MCF 10A (cell line): Measurements from ENCODE around the gene CACNA2D4. TPM values are rescaled to one million over a fixed set of nuclear protein-coding genes. Genes with fewer than 3 reads are reported as not detected.

Experiments used
- BruUV-seq: library from RNA; stranded (reverse); fragments of 400-500 nt; replicated peaks from 2 replicates; lab custom pipeline; 2021; lab: Mats Ljungman, UMichigan
- CTCF ChIA-PET: fragments of 300-600 bp; sonication (Branson Sonifier 250); formaldehyde crosslinking; extraction: SDS; loops from one replicate; lab custom pipeline; 2021; ENCODE audit warnings: antibody characterized with exemption, inconsistent platforms; lab: Yijun Ruan, JAX
- POLR2A ChIA-PET: fragments of 300-600, 350-650 bp; sonication (Branson Sonifier 250); formaldehyde crosslinking; extraction: SDS; loops from one replicate; lab custom pipeline; 2020; ENCODE audit warnings: antibody characterized with exemption, inconsistent platforms; lab: Yijun Ruan, JAX
- DNase-seq: peaks from one replicate; pipeline ENCODE4 v3.0.0-alpha.2; 2018; ENCODE audit not compliant: unreplicated experiment
- H3K27ac Mint-ChIP-seq: one replicate; pipeline ENCODE4 v1.8.0; 2022; ENCODE audit warnings: mild to moderate bottlenecking, low read depth, mixed read lengths; ENCODE audit not compliant: unreplicated experiment
- H3K27me3 Mint-ChIP-seq: one replicate; pipeline ENCODE4 v1.8.0; 2022; ENCODE audit warnings: mixed read lengths; ENCODE audit not compliant: insufficient read depth, unreplicated experiment
- H3K36me3 Mint-ChIP-seq: one replicate; pipeline ENCODE4 v1.8.0; 2022; ENCODE audit warnings: mild to moderate bottlenecking, moderate library complexity, mixed read lengths; ENCODE audit not compliant: insufficient read depth, unreplicated experiment
- H3K4me1 Mint-ChIP-seq: one replicate; pipeline ENCODE4 v1.8.0; 2022; ENCODE audit warnings: mixed read lengths; ENCODE audit not compliant: insufficient read depth, unreplicated experiment
- H3K4me3 Mint-ChIP-seq: one replicate; pipeline ENCODE4 v1.8.0; 2022; ENCODE audit warnings: mild to moderate bottlenecking, moderate library complexity, mixed read lengths; ENCODE audit not compliant: unreplicated experiment
- H3K9me3 Mint-ChIP-seq: one replicate; pipeline ENCODE4 v1.8.0; 2022; ENCODE audit warnings: mixed read lengths; ENCODE audit not compliant: unreplicated experiment
- intact Hi-C: fragments of 100-400 bp; cut with micrococcal nuclease; formaldehyde crosslinking; loops from 2 replicates; pipeline ENCODE4 v1.14.1; 2022
- total RNA-seq: library from RNA; stranded (reverse); gene quantifications from 2 replicates; pipeline ENCODE4 v1.2.3, GENCODE V29; 2022
- TF ChIP-seq, protein P1 (sequence below): fragments of 200-600 bp; IDR thresholded peaks from one replicate; pipeline ENCODE4 v1.8.0; 2022; ENCODE audit warnings: antibody characterized with exemption, mild to moderate bottlenecking; ENCODE audit not compliant: unreplicated experiment

Gene CACNA2D4
- total RNA-seq, 1 experiment from 2014 or later, result not detected

DNA sequence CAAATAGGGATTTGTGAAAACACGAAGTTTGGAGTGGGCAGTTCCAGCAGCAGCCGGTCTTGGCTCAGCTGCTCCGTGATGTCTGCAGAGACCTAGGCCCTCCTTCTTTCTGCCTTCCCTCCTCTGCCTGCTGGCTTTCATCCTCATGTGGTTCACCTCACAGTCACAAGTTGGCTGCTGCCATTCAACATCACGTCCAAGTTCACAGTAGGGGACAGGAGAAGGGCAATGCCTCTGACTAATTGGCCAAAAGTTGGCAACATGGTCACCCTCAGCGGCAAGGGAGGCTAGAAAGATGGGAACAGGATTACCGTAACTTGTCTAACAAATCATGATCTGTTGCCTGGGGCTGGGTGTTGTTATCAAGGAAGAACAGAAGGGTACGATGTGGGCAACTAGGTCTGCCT is 7.8 kb upstream of the CACNA2D4 start:
- ChIA-PET POLR2A (no interaction called here), CTCF (interaction anchor here (0.6 to 4.5 kb wide), 2 partner anchors 14 to 135 kb away, joined by 3 to 30 read pairs; no protein-coding TSS in a partner anchor)
- Mint-ChIP-seq H3K27me3 (peaks cover 70% of the 10 kb centered on the region), H3K27ac (no peak overlapping the region), H3K4me1 (no peaks in the 10 kb centered on the region), H3K9me3 (no peaks in the 10 kb centered on the region), H3K36me3 (peaks cover 4% of the 10 kb centered on the region), H3K4me3 (no peak overlapping the region)
- TF ChIP-seq, protein P1, sequence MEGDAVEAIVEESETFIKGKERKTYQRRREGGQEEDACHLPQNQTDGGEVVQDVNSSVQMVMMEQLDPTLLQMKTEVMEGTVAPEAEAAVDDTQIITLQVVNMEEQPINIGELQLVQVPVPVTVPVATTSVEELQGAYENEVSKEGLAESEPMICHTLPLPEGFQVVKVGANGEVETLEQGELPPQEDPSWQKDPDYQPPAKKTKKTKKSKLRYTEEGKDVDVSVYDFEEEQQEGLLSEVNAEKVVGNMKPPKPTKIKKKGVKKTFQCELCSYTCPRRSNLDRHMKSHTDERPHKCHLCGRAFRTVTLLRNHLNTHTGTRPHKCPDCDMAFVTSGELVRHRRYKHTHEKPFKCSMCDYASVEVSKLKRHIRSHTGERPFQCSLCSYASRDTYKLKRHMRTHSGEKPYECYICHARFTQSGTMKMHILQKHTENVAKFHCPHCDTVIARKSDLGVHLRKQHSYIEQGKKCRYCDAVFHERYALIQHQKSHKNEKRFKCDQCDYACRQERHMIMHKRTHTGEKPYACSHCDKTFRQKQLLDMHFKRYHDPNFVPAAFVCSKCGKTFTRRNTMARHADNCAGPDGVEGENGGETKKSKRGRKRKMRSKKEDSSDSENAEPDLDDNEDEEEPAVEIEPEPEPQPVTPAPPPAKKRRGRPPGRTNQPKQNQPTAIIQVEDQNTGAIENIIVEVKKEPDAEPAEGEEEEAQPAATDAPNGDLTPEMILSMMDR, result no peak
- intact Hi-C loops, result no loop called here
- BruUV-seq, result no TSS peak
- no peak for DNase-seq

DNA sequence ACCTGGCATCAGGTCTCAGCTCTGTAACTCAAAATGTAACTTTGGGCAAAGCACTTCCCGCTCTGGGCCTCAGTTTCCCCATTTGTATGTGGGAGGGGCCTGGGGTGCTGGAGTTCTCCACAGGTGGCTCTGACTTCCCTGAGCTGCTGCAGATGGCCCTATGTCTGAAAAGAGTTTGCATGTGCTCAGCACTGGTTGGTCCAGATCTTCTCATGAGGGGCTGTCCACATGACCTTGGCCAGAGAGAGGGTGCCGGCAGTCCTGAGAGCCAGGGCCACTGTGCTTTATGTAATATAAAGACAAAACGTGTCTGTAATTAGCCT is 7.2 kb upstream of the CACNA2D4 start:
- TF ChIP-seq, protein P1, result no peak
- ChIA-PET CTCF (interaction anchor here (0.5 kb wide), 1 partner anchor 86 kb away, joined by 3 read pairs; no protein-coding TSS in a partner anchor), POLR2A (no interaction called here)
- BruUV-seq, result no TSS peak
- intact Hi-C loops, result no loop called here
- H3K4me1 Mint-ChIP-seq, result no peaks in the 10 kb centered on the region
- H3K27me3 Mint-ChIP-seq, result peaks cover 68% of the 10 kb centered on the region
- peaks cover 4% of the 10 kb centered on the region for H3K36me3 Mint-ChIP-seq
- no peak overlapping the region for H3K27ac Mint-ChIP-seq
- DNase-seq, result no peak
- H3K4me3 Mint-ChIP-seq, result no peak overlapping the region
- no peaks in the 10 kb centered on the region for H3K9me3 Mint-ChIP-seq

DNA sequence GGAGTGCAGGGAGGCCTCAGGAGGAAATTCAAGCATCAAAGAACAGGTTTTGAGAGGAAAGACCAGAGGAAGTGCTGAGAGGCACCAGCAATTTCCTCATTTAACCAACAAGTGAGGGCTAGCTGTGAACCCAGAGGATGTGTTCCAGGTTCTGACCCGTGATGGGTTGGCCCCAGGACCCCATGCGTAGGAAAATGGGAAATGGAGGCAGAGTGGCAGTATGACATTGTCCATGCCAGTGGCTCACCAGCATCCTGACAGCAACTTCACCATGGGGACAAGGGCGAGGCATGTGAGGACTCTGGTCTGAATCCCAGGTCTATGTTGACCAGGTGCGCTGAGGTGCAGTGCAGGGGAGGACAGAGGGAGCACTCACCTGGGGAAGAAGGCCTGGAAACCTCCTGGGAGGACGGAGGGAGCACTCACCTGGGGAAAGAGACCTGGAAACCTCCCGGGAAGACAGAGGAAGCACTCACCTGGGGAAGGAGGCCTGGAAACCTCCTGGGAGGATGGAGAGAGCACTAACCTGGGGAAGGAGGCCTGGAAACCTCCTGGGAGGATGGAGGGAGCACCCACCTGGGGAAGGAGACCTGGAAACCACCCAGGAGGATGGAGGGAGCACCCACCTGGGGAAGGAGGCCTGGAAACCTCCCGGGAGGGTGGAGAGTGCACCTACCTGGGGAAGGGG is 6.7 kb upstream of the CACNA2D4 start:
- TF ChIP-seq, protein P1, result no peak
- Mint-ChIP-seq H3K27ac (no peak overlapping the region), H3K27me3 (peaks cover 68% of the 10 kb centered on the region), H3K4me3 (no peak overlapping the region), H3K9me3 (no peaks in the 10 kb centered on the region), H3K4me1 (no peaks in the 10 kb centered on the region), H3K36me3 (peaks cover 4% of the 10 kb centered on the region)
- BruUV-seq, result no TSS peak
- ChIA-PET CTCF (interaction anchor here (0.5 to 0.6 kb wide), 2 partner anchors 85 to 109 kb away, joined by 3 read pairs; no protein-coding TSS in a partner anchor), POLR2A (no interaction called here)
- no peak for DNase-seq
- intact Hi-C loops, result no loop called here

DNA sequence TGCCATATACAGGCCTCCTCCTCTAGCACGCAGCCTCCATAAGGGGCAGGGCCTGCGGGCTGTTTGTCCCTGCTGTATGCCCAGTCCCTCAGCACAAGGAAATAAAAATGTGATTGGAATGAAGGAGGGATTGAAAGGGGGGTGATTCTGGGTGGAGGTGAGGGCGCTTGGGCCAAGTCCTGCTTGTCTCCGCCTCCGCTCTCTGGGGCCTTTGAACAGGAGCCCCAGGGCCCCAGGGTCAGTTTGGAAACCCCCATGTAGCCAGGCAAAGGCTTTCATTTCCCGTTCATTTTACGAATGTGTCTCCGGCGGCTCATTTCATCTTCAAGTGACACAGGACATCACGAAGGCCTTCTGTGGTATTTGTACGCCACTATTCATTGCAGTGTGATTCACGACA is 4.5 kb upstream of the CACNA2D4 start:
- no peaks in the 10 kb centered on the region for H3K4me1 Mint-ChIP-seq
- ChIA-PET CTCF (no interaction called here), POLR2A (no interaction called here)
- DNase-seq, result no peak
- peaks cover 4% of the 10 kb centered on the region for H3K36me3 Mint-ChIP-seq
- TF ChIP-seq, protein P1, result no peak
- intact Hi-C loops, result no loop called here
- BruUV-seq, result no TSS peak
- no peak overlapping the region for H3K27ac Mint-ChIP-seq
- H3K27me3 Mint-ChIP-seq, result peaks cover 48% of the 10 kb centered on the region
- H3K9me3 Mint-ChIP-seq, result no peaks in the 10 kb centered on the region
- no peak overlapping the region for H3K4me3 Mint-ChIP-seq
